Subcutaneous adipose tissue (tissue), 4 donors: Measurements from ENCODE around the gene CYREN. TPM values are rescaled to one million over a fixed set of nuclear protein-coding genes. Genes with fewer than 3 reads are reported as not detected.

Source experiments
- CTCF ChIP-seq: fragments of 450-650 bp; IDR thresholded peaks from one replicate; pipeline ENCODE4 v1.5.1; 2016; ENCODE audit warnings: low read depth, mild to moderate bottlenecking, control low read depth, antibody characterized with exemption, moderate library complexity
- total RNA-seq, 4 donors: library from RNA; depleted of rRNA; stranded (reverse); fragments of >200 nt; gene quantifications; one replicate each; pipeline ENCODE4 v1.1.0, GENCODE V29; 2016

Gene CYREN
- total RNA-seq, 4 donors from 2014 or later = 21.9 to 33.0 (median 29.8) TPM

- no peak for TF ChIP-seq CTCF
Measured at GRCh38 chr7:135158874-135159273, 11.6 kb downstream of the CYREN start.

- TF ChIP-seq CTCF = no peak
Measured at GRCh38 chr7:135158141-135158655, 12.3 kb downstream of the CYREN start.

GRCh38 chr7:135156290-135156689 lies 14.2 kb downstream of the CYREN start:
- TF ChIP-seq CTCF = no peak

GRCh38 chr7:135154734-135155133 lies 15.8 kb downstream of the CYREN start:
- TF ChIP-seq CTCF = no peak

GRCh38 chr7:135152442-135152841 lies 18.1 kb downstream of the CYREN start:
- TF ChIP-seq CTCF = no peak

- no peak for TF ChIP-seq CTCF
Measured at GRCh38 chr7:135151533-135151932, 19.0 kb downstream of the CYREN start.

- no peak for TF ChIP-seq CTCF
Measured at GRCh38 chr7:135151132-135151531, 19.4 kb downstream of the CYREN start.
